Activated CD8-positive, alpha-beta memory T cell treated with anti-CD3 and anti-CD28 coated beads for 36 hours (primary cell): ENCODE data around the gene KLHDC3. TPM values are rescaled to one million over a fixed set of nuclear protein-coding genes. Genes with fewer than 3 reads are reported as not detected.

Source experiments
- CTCF ChIA-PET: fragments of 350-600 bp; sonication (Branson Sonifier 250); formaldehyde crosslinking; loops from one replicate; lab custom pipeline; 2021; ENCODE audit warnings: antibody characterized with exemption; lab: Charles Lee
- POLR2A ChIA-PET: fragments of 350-600 bp; sonication (Branson Sonifier 250); formaldehyde crosslinking; loops from one replicate; lab custom pipeline; 2021; ENCODE audit warnings: antibody characterized with exemption; lab: Charles Lee
- total RNA-seq, 2 experiments: library from RNA; stranded (reverse); gene quantifications; one replicate each; pipeline ENCODE4 v1.2.3, GENCODE V29; 2021

The KLHDC3 gene
- total RNA-seq, 2 experiments from 2014 or later, result 71.1 to 71.4 TPM

DNA sequence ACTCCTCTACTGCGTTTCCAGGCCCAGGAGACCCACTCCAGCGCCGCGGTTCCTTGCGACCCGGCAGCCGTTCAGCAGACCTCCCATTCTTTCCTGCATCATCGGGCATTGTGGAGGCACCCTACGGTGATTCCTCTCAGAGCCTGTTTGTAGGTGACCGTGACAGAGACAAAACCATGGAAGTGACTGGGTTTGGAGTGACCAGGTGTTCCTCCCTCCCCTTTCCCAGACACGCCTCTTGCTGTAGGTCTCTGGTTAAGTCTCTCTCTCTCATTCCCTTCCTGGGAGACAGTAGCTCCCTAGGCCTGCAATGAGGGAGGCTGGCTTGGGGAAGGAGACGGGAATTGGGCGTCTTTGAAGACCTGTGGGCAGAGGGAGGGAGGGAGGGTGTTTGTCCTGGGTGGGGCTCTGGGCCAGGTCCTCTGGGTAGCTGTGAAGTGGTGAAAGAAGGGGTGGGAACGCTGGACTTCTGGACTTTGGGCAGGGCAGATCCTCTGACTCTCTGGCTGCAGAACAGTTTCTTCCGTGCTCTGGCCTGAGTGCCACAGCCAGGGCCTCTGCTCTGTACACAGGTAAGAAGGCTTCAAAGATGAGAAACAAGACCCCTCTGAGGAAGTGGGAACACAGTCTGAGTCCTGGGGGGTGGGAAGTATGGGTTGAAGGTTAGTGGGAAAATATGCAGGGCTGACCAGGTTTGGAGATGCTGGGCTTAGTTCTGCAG, 46.1 kb downstream of the KLHDC3 start:
- CTCF ChIA-PET, result interaction anchor here (0.6 to 1.2 kb wide), 3 partner anchors 83 to 131 kb away, joined by 3 to 5 read pairs (median 4); no protein-coding TSS in a partner anchor
- POLR2A ChIA-PET, result interaction anchor here (1.1 to 1.4 kb wide), 2 partner anchors 39 to 130 kb away, joined by 4 to 6 read pairs; partner anchors contain the start of gene RRP36

GRCh38 chr6:43060755-43061633, 46.9 kb downstream of the KLHDC3 start:
- CTCF ChIA-PET, result interaction anchor here (0.6 to 1.2 kb wide), 2 partner anchors 83 to 132 kb away, joined by 3 to 5 read pairs; no protein-coding TSS in a partner anchor
- POLR2A ChIA-PET, result interaction anchor here (1.1 kb wide), 1 partner anchor 131 kb away, joined by 4 read pairs; no protein-coding TSS in a partner anchor

DNA sequence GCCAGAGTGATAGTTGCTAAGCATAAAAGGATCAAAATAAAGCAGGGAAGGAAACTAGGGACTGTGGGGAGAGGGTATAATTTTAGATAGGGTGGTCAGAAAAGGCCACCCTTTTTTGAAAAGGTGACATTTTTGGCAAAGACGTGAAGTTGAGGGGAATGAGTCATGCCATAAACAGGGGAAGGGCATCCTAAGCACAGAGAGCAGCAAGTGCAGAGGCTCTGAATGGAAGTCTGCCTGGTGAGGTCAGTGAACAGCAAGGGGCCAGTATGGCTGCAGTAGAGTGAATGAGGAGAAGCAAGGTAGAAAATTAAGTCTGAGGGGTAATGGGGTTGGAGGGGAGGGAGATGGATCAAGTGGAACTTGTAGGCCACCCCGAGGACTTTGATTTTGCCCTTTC, 47.8 kb downstream of the KLHDC3 start:
- CTCF ChIA-PET, result no interaction called here
- POLR2A ChIA-PET, result no interaction called here

- POLR2A ChIA-PET, result no interaction called here
- CTCF ChIA-PET, result interaction anchor here (0.7 kb wide), 1 partner anchor 411 kb away, joined by 3 read pairs; no protein-coding TSS in a partner anchor
These were observed 48.8 kb downstream of the KLHDC3 start for GRCh38 chr6:43062818-43063217.

DNA sequence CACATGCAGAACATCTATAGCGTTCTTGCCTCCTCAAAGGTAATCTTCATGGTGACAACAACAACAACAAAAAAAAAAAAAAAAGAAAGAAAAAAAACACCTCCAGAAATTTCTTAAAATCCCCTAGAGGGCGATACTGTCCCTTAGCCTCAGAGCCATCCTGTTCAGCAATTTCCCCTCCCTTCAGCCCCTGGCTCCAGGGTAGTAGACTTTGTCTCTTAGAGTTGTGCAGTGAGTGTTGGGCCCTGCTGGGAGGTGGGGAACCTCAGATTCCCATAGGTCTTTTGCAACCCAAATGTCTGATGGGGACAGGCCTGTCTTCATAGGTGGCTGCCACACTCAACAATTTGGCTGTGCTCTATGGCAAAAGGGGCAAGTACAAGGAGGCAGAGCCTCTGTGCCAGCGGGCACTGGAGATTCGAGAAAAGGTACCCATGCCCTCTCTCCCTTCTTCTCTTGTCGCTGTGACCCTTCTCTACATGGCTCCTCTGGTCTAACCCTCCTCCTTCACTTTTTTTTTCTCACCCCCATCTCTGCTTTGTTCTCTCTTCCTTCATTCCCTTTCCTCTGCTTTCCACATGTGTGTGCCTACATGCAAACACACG, 56.1 kb downstream of the KLHDC3 start:
- ChIA-PET CTCF (interaction anchor here (0.6 to 1.1 kb wide), 4 partner anchors 17 to 935 kb away, joined by 3 to 5 read pairs (median 4); no protein-coding TSS in a partner anchor), POLR2A (no interaction called here)

Other genes starting within 250 kb of the KLHDC3 start
- gene BICRAL, start 232.2 kb upstream of the KLHDC3 start, total RNA-seq, result 10 to 100 TPM; 12.1 to 12.6 TPM
- 100 to 1,000 TPM; 205 to 206 TPM for gene RPL7L1, start 134.6 kb upstream of the KLHDC3 start, total RNA-seq
- gene PTCRA, start 98.2 kb upstream of the KLHDC3 start, total RNA-seq, result not detected
- gene CNPY3, start 84.8 kb upstream of the KLHDC3 start, total RNA-seq, result 10 to 100 TPM; 48.8 to 50.2 TPM
- gene GNMT, start 53.5 kb upstream of the KLHDC3 start, total RNA-seq, result under 1 TPM; 0.23 to 0.59 TPM
- gene PEX6, start 35.1 kb upstream of the KLHDC3 start, total RNA-seq, result 10 to 100 TPM; 18.9 to 19.4 TPM
- 10 to 100 TPM; 50.3 to 52.1 TPM for gene PPP2R5D, start 29.7 kb upstream of the KLHDC3 start, total RNA-seq
- gene MEA1, start 303 bp upstream of the KLHDC3 start, total RNA-seq, result 100 to 1,000 TPM; 105 to 109 TPM
- gene RRP36, start 7.4 kb downstream of the KLHDC3 start, total RNA-seq, result 100 to 1,000 TPM; 101 to 103 TPM
- gene CUL7, start 39.6 kb downstream of the KLHDC3 start, total RNA-seq, result 10 to 100 TPM; 11.6 to 11.7 TPM
- 100 to 1,000 TPM in 1 of 2 experiments, 10 to 100 TPM in 1; 97.2 to 108 TPM for gene MRPL2, start 45.2 kb downstream of the KLHDC3 start, total RNA-seq
- gene KLC4, start 45.4 kb downstream of the KLHDC3 start, total RNA-seq, result 1 to 10 TPM; 7.4 to 8.2 TPM
- 1 to 10 TPM; 1.2 to 1.6 TPM for gene PTK7, start 62.1 kb downstream of the KLHDC3 start, total RNA-seq
- gene SRF, start 157.0 kb downstream of the KLHDC3 start, total RNA-seq, result 10 to 100 TPM; 52.0 to 54.2 TPM
- gene CUL9, start 167.9 kb downstream of the KLHDC3 start, total RNA-seq, result 10 to 100 TPM; 32.9 to 34.9 TPM
- gene DNPH1, start 215.2 kb downstream of the KLHDC3 start, total RNA-seq, result 10 to 100 TPM; 66.1 to 68.2 TPM
- gene TTBK1, start 229.2 kb downstream of the KLHDC3 start, total RNA-seq, result under 1 TPM; 0.65 to 0.67 TPM